Panc1 (cell line): ENCODE measurements around the gene TC2N. TPM values are rescaled to one million over a fixed set of nuclear protein-coding genes. Genes with fewer than 3 reads are reported as not detected.
A peak's percentile ranks its signal among the peaks of the same experiment; 100 is the strongest.

Source experiments
- ATAC-seq: fragments of 200-7000 bp; cut with Tn5 transposase; 2 replicates; pipeline ENCODE4 v1.9.1; 2020; ENCODE audit warnings: mild to moderate bottlenecking, moderate library complexity
- Bru-seq: library from RNA; stranded (reverse); fragments of 400-500 nt; gene quantifications from one replicate; lab custom pipeline; 2021; lab: Mats Ljungman, UMichigan
- BruChase-seq, 2 experiments: library from RNA; stranded (reverse); fragments of 400-500 nt; gene quantifications; one replicate each; lab custom pipeline; 2021; lab: Mats Ljungman, UMichigan
- BruUV-seq: library from RNA; stranded (reverse); fragments of 400-500 nt; replicated peaks from 2 replicates; lab custom pipeline; 2021; lab: Mats Ljungman, UMichigan
- CTCF ChIA-PET: fragments of 300-600 bp; sonication (Branson Sonifier 250); formaldehyde crosslinking; loops from one replicate; lab custom pipeline; 2022; ENCODE audit warnings: antibody characterized with exemption; lab: Charles Lee
- POLR2A ChIA-PET: fragments of 300-600 bp; sonication (Branson Sonifier 250); formaldehyde crosslinking; loops from one replicate; lab custom pipeline; 2022; ENCODE audit warnings: antibody characterized with exemption; lab: Charles Lee
- DNase-seq: peaks from one replicate; pipeline ENCODE4 v3.0.0-alpha.2; 2010; ENCODE audit warnings: low read depth, low spot score
- H3K27ac ChIP-seq: 2 replicates; pipeline ENCODE4 v1.5.1; 2011; ENCODE audit warnings: mild to moderate bottlenecking, low read length, inconsistent platforms
- H3K27me3 ChIP-seq: fragments of 200-500 bp; sonication (Bioruptor generic); 2 replicates; pipeline ENCODE4 v1.6.0; 2014; ENCODE audit warnings: low read length, inconsistent platforms; ENCODE audit not compliant: control insufficient read depth, insufficient read depth
- H3K36me3 ChIP-seq: fragments of 200-500 bp; sonication (Bioruptor generic); 2 replicates; pipeline ENCODE4 v1.5.1; 2014; ENCODE audit warnings: inconsistent platforms, mild to moderate bottlenecking, low read length, moderate library complexity; ENCODE audit not compliant: control insufficient read depth, insufficient read depth
- H3K4me1 ChIP-seq: 2 replicates; pipeline ENCODE4 v1.5.1; 2011; ENCODE audit warnings: inconsistent platforms, mild to moderate bottlenecking, low read length, moderate library complexity; ENCODE audit not compliant: control insufficient read depth, insufficient read depth
- H3K4me3 ChIP-seq, 2 experiments: 2 replicates each; pipeline ENCODE4 v1.5.1; 2011 to 2012; ENCODE audit warnings: low read depth in 2 of 2, low read length in 2 of 2, mild to moderate bottlenecking in 2 of 2, inconsistent platforms in 1 of 2, moderate library complexity in 1 of 2
- H3K9me3 ChIP-seq: fragments of 200-500 bp; sonication (Bioruptor generic); 2 replicates; pipeline ENCODE4 v1.5.1; 2014; ENCODE audit warnings: low read depth, mild to moderate bottlenecking, inconsistent platforms, low read length, moderate library complexity; ENCODE audit not compliant: control insufficient read depth, insufficient read depth
- POLR2AphosphoS5 ChIP-seq: IDR thresholded peaks from 2 replicates; pipeline ENCODE4 v1.6.1; 2012; ENCODE audit warnings: mild to moderate bottlenecking, low read depth, low read length, moderate library complexity
- SIN3A ChIP-seq: IDR thresholded peaks from 2 replicates; pipeline ENCODE4 v1.6.1; 2012; ENCODE audit warnings: low read depth, mild to moderate bottlenecking, low read length, moderate library complexity, borderline replicate concordance; ENCODE audit not compliant: insufficient read depth
- TCF7L2 ChIP-seq: IDR thresholded peaks from 2 replicates; pipeline ENCODE4 v1.6.1; 2011; ENCODE audit warnings: mild to moderate bottlenecking, low read depth, low read length, inconsistent platforms
- in situ Hi-C: cut with HindIII; loops from 2 replicates; pipeline ENCODE4 v1.10.0; 2016; ENCODE audit warnings: low sequenced_read_pairs, low pct_unique_long_range_greater_than_20kb
- intact Hi-C: fragments of 100-400 bp; cut with micrococcal nuclease; formaldehyde crosslinking; loops from one replicate; pipeline ENCODE4 v1.10.0; 2022; ENCODE audit not compliant: unreplicated experiment
- long read RNA-seq: library from polyadenylated mRNA; unstranded; transcript quantifications from one replicate; pipeline ENCODE4 v2.0.0, GENCODE V29; 2021; ENCODE audit not compliant: unreplicated experiment
- polyA plus RNA-seq: library from polyadenylated mRNA; unstranded; fragments of >200 nt; gene quantifications from one replicate; pipeline ENCODE4 v1.2.1, GENCODE V29; 2012; ENCODE audit warnings: missing spikeins; ENCODE audit not compliant: insufficient read length
- total RNA-seq: library from RNA; stranded (reverse); gene quantifications from one replicate; pipeline ENCODE4 v1.2.1, GENCODE V29; 2021; ENCODE audit not compliant: unreplicated experiment
- TF ChIP-seq, protein P1 (sequence below): fragments of 450-650 bp; IDR thresholded peaks from 2 replicates; pipeline ENCODE4 v1.5.1; 2017; ENCODE audit warnings: mild to moderate bottlenecking
- TF ChIP-seq, protein P2 (sequence below), 2 experiments: IDR thresholded peaks; 2 replicates each; pipeline ENCODE4 v1.6.1; 2011 to 2012; ENCODE audit warnings: low read depth in 2 of 2, control low read depth in 1 of 2, low read length in 1 of 2, mild to moderate bottlenecking in 1 of 2, moderate library complexity in 1 of 2; ENCODE audit not compliant: insufficient read depth in 1 of 2

TC2N gene
- total RNA-seq (0.49 TPM), Bru-seq, nascent RNA (percentile 18 among the genes with signal in this experiment), BruChase-seq, experiment 1, labeled RNA remaining after a 2-hour chase (percentile 21 among the genes with signal in this experiment), BruChase-seq, experiment 2, labeled RNA remaining after a 6-hour chase (percentile 23 among the genes with signal in this experiment)
- not detected for polyA plus RNA-seq
- long read RNA-seq: 0 reads

DNA sequence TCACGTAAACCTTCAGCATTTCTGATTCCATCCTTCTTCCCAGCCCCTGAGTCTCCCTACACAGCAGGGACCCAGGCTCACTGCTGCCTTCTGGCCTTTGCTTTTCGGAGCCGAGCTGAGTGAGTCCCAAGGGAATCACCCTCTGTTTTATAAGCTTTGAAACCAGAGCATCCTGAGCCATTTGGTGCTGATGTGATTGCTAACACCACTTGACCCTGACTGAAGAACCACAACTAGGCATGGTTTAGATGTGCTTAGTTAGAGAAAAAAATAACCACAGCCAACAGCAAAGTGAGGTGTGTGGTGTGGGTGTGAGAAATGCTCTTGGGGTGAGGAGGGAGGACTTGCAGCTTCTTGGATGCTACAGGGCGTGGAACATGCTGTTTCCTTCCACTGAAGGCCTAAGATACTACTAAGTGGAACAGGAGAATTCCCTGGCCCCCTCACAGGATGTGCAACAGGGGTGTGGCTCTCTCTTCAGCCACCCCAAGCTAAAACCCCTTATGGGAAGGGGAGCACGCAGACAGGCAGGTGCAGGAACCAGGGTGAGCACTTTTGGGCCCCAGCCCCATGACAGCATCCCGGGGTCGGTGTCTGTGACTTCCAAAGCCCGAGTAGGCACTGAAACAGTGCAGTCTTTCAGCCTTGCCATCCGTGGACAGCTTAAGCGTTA is at the start of gene TC2N:
TC2N (minus strand) TSS at position 221 of the 673 bp plus-strand sequence. CDS start 53,767 bp downstream, outside the sequence.
- ATAC-seq: no peak
- BruUV-seq: no TSS peak

DNA sequence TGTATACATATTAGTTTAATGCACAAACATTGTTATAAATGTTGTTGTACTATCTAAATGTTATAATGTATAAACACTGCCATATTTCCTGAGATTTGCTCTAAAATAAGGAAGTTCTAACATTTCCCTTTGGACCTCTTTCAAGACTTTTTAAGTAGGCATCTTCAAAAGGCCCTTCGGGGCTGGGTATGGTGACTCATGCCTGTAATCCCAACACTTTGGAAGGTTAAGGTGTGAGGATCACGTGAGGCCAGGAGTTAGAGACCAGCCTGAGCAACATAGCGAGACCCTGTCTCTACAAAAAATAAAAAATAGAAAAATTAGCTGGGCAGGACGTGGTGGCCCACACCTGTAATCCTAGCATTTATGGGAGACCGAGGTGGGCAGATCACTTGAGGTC is 44.7 kb upstream of the TC2N start:
- no TSS peak for BruUV-seq
- in situ Hi-C loops: no loop called here
- Histone ChIP-seq H3K27ac (no peak overlapping the region), H3K4me3 (no peak overlapping the region), H3K27me3 (no peaks in the 10 kb centered on the region), H3K9me3 (no peaks in the 10 kb centered on the region), H3K36me3 (no peaks in the 10 kb centered on the region), H3K4me1 (no peaks in the 10 kb centered on the region)
- intact Hi-C loops: loop anchor here (5.0 kb wide), 2 partner anchors 260 to 400 kb away; partner anchors contain the start of gene PPP4R3A
- ChIA-PET POLR2A (no interaction called here), CTCF (no interaction called here)
- TF ChIP-seq SIN3A (no peak), POLR2AphosphoS5 (no peak), TCF7L2 (no peak)
- TF ChIP-seq, protein P1, sequence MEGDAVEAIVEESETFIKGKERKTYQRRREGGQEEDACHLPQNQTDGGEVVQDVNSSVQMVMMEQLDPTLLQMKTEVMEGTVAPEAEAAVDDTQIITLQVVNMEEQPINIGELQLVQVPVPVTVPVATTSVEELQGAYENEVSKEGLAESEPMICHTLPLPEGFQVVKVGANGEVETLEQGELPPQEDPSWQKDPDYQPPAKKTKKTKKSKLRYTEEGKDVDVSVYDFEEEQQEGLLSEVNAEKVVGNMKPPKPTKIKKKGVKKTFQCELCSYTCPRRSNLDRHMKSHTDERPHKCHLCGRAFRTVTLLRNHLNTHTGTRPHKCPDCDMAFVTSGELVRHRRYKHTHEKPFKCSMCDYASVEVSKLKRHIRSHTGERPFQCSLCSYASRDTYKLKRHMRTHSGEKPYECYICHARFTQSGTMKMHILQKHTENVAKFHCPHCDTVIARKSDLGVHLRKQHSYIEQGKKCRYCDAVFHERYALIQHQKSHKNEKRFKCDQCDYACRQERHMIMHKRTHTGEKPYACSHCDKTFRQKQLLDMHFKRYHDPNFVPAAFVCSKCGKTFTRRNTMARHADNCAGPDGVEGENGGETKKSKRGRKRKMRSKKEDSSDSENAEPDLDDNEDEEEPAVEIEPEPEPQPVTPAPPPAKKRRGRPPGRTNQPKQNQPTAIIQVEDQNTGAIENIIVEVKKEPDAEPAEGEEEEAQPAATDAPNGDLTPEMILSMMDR: no peak
- TF ChIP-seq, protein P2, sequence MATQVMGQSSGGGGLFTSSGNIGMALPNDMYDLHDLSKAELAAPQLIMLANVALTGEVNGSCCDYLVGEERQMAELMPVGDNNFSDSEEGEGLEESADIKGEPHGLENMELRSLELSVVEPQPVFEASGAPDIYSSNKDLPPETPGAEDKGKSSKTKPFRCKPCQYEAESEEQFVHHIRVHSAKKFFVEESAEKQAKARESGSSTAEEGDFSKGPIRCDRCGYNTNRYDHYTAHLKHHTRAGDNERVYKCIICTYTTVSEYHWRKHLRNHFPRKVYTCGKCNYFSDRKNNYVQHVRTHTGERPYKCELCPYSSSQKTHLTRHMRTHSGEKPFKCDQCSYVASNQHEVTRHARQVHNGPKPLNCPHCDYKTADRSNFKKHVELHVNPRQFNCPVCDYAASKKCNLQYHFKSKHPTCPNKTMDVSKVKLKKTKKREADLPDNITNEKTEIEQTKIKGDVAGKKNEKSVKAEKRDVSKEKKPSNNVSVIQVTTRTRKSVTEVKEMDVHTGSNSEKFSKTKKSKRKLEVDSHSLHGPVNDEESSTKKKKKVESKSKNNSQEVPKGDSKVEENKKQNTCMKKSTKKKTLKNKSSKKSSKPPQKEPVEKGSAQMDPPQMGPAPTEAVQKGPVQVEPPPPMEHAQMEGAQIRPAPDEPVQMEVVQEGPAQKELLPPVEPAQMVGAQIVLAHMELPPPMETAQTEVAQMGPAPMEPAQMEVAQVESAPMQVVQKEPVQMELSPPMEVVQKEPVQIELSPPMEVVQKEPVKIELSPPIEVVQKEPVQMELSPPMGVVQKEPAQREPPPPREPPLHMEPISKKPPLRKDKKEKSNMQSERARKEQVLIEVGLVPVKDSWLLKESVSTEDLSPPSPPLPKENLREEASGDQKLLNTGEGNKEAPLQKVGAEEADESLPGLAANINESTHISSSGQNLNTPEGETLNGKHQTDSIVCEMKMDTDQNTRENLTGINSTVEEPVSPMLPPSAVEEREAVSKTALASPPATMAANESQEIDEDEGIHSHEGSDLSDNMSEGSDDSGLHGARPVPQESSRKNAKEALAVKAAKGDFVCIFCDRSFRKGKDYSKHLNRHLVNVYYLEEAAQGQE (IDR thresholded peaks at IDR 0.05; ENCODE audit: insufficient read depth in 1 of 2, low read depth in 2 of 2, low read length in 1 of 2): no peak
- ATAC-seq: no peak
- no peak for DNase-seq

More for the DNA sequence above, at the start of gene TC2N:
- in situ Hi-C loops: no loop called here
- Histone ChIP-seq H3K36me3 (no peaks in the 10 kb centered on the region), H3K9me3 (no peaks in the 10 kb centered on the region), H3K4me1 (no peaks in the 10 kb centered on the region), H3K27me3 (no peaks in the 10 kb centered on the region), H3K27ac (no peak within 1 kb of the TSS), H3K4me3 (no peak within 1 kb of the TSS)
- TF ChIP-seq, protein P1: no peak
- no peak for TF ChIP-seq TCF7L2
- CTCF ChIA-PET: no interaction called here
- intact Hi-C loops: no loop called here
- POLR2A ChIA-PET: no interaction called here
- DNase-seq: no peak
